H9 (cell line): ENCODE data around the gene VIPR2. TPM values are rescaled to one million over a fixed set of nuclear protein-coding genes. Genes with fewer than 3 reads are reported as not detected.
A peak's percentile ranks its signal among the peaks of the same experiment; 100 is the strongest.

Experiments used
- DNase-seq: peaks from one replicate; pipeline ENCODE4 v3.0.0-alpha.2; 2017
- H2AFZ ChIP-seq: one replicate; pipeline ENCODE4 v1.6.1; 2013; ENCODE audit warnings: mild to moderate bottlenecking, low read length, control low read depth, moderate library complexity
- H2AK5ac ChIP-seq: 2 replicates; pipeline ENCODE4 v1.6.1; 2013; ENCODE audit warnings: low read length, control low read depth, mixed read lengths; ENCODE audit not compliant: insufficient read length
- H2BK120ac ChIP-seq: one replicate; pipeline ENCODE4 v1.6.1; 2013; ENCODE audit warnings: low read depth, mild to moderate bottlenecking, low read length, control low read depth, inconsistent platforms; ENCODE audit not compliant: poor library complexity, severe bottlenecking
- H2BK12ac ChIP-seq: 2 replicates; pipeline ENCODE4 v1.6.1; 2013; ENCODE audit warnings: low read length, control low read depth, mixed read lengths, low read depth; ENCODE audit not compliant: insufficient read length
- H2BK15ac ChIP-seq: 2 replicates; pipeline ENCODE4 v1.6.1; 2013; ENCODE audit warnings: low read depth, low read length, control low read depth
- H2BK20ac ChIP-seq: one replicate; pipeline ENCODE4 v1.6.1; 2013; ENCODE audit warnings: low read depth, mild to moderate bottlenecking, low read length, control low read depth, inconsistent platforms; ENCODE audit not compliant: poor library complexity, severe bottlenecking
- H2BK5ac ChIP-seq: 2 replicates; pipeline ENCODE4 v1.6.1; 2013; ENCODE audit warnings: low read length, control low read depth, mixed read lengths; ENCODE audit not compliant: insufficient read length
- H3K14ac ChIP-seq: 2 replicates; pipeline ENCODE4 v1.6.1; 2013; ENCODE audit warnings: low read length, control low read depth; ENCODE audit not compliant: insufficient read depth
- H3K18ac ChIP-seq: 2 replicates; pipeline ENCODE4 v1.6.1; 2013; ENCODE audit warnings: low read depth, mild to moderate bottlenecking, mixed read lengths, low read length, control low read depth; ENCODE audit not compliant: insufficient read length
- H3K23ac ChIP-seq: 2 replicates; pipeline ENCODE4 v1.6.1; 2013; ENCODE audit warnings: low read length, control low read depth, mixed read lengths, low read depth; ENCODE audit not compliant: insufficient read length
- H3K23me2 ChIP-seq: 2 replicates; pipeline ENCODE4 v1.6.1; 2013; ENCODE audit warnings: low read depth, mild to moderate bottlenecking, mixed read lengths, low read length, control low read depth; ENCODE audit not compliant: insufficient read length, poor library complexity, severe bottlenecking
- H3K27ac ChIP-seq: 2 replicates; pipeline ENCODE4 v1.5.1; 2013; ENCODE audit warnings: low read length, control low read depth, mixed read lengths, low read depth; ENCODE audit not compliant: insufficient read length
- H3K27me3 ChIP-seq: 2 replicates; pipeline ENCODE4 v1.6.1; 2013; ENCODE audit warnings: low read length, control low read depth, inconsistent platforms; ENCODE audit not compliant: insufficient read depth
- H3K4ac ChIP-seq: 2 replicates; pipeline ENCODE4 v1.6.1; 2013; ENCODE audit warnings: low read depth, mild to moderate bottlenecking, control low read depth, inconsistent platforms, low read length, moderate library complexity
- H3K4me1 ChIP-seq: 2 replicates; pipeline ENCODE4 v1.6.1; 2013; ENCODE audit warnings: low read length, control low read depth, inconsistent platforms; ENCODE audit not compliant: insufficient read depth
- H3K4me2 ChIP-seq: 2 replicates; pipeline ENCODE4 v1.6.1; 2013; ENCODE audit warnings: low read length, control low read depth, mixed read lengths; ENCODE audit not compliant: insufficient read length, insufficient read depth
- H3K56ac ChIP-seq: 2 replicates; pipeline ENCODE4 v1.6.1; 2013; ENCODE audit warnings: low read depth, mild to moderate bottlenecking, mixed read lengths, low read length, control low read depth; ENCODE audit not compliant: insufficient read length
- H3K79me1 ChIP-seq: 2 replicates; pipeline ENCODE4 v1.6.1; 2013; ENCODE audit warnings: low read depth, mild to moderate bottlenecking, moderate library complexity, low read length, control low read depth, inconsistent platforms; ENCODE audit not compliant: insufficient read depth, poor library complexity, severe bottlenecking
- H3K79me2 ChIP-seq: 2 replicates; pipeline ENCODE4 v1.6.1; 2013; ENCODE audit warnings: low read length, control low read depth, inconsistent platforms; ENCODE audit not compliant: insufficient read depth
- H3K9ac ChIP-seq: 2 replicates; pipeline ENCODE4 v1.6.1; 2013; ENCODE audit warnings: low read length, control low read depth, mixed read lengths; ENCODE audit not compliant: insufficient read length; ENCODE audit errors: extremely low read depth
- H3K9me3 ChIP-seq: one replicate; pipeline ENCODE4 v1.6.1; 2013; ENCODE audit warnings: low read depth, low read length, inconsistent platforms; ENCODE audit not compliant: control insufficient read depth
- H3T11ph ChIP-seq: one replicate; pipeline ENCODE4 v1.6.1; 2013; ENCODE audit warnings: mild to moderate bottlenecking, low read length, control low read depth, inconsistent platforms
- H4K20me1 ChIP-seq: one replicate; pipeline ENCODE4 v1.6.1; 2013; ENCODE audit not compliant: control insufficient read depth, insufficient read length, insufficient read depth
- H4K5ac ChIP-seq: 2 replicates; pipeline ENCODE4 v1.6.1; 2013; ENCODE audit warnings: low read depth, mild to moderate bottlenecking, mixed read lengths, low read length, control low read depth; ENCODE audit not compliant: insufficient read length
- H4K8ac ChIP-seq: replicated peaks from 2 replicates; pipeline ENCODE4 v1.6.1; 2013; ENCODE audit warnings: low read length, control low read depth, mixed read lengths, low read depth; ENCODE audit not compliant: insufficient read length
- H4K91ac ChIP-seq: 2 replicates; pipeline ENCODE4 v1.6.1; 2013; ENCODE audit warnings: low read depth, mild to moderate bottlenecking, moderate library complexity, mixed read lengths, low read length, control low read depth; ENCODE audit not compliant: insufficient read length
- H3K27ac Mint-ChIP-seq, 3 experiments: 2 replicates in 2 of 3; 3 replicates in 1 of 3; pipeline ENCODE4 v1.8.0; 2020 to 2021; ENCODE audit warnings: mixed read lengths in 3 of 3, mild to moderate bottlenecking in 1 of 3, moderate library complexity in 1 of 3
- H3K27me3 Mint-ChIP-seq: 2 replicates; pipeline ENCODE4 v1.8.0; 2021; ENCODE audit warnings: low read depth, mild to moderate bottlenecking, moderate library complexity, mixed read lengths
- H3K36me3 Mint-ChIP-seq, 3 experiments: 2 replicates in 2 of 3; 3 replicates in 1 of 3; pipeline ENCODE4 v1.8.0; 2020 to 2021; ENCODE audit warnings: low read depth in 3 of 3, mixed read lengths in 3 of 3; ENCODE audit not compliant: insufficient read depth in 1 of 3
- H3K4me1 Mint-ChIP-seq, 2 experiments: 2 replicates each; pipeline ENCODE4 v1.8.0; 2020; ENCODE audit warnings: mixed read lengths in 2 of 2
- H3K4me3 Mint-ChIP-seq, 2 experiments: 2 replicates in 1 of 2; 3 replicates in 1 of 2; pipeline ENCODE4 v1.8.0; 2020 to 2021; ENCODE audit warnings: mild to moderate bottlenecking in 2 of 2, mixed read lengths in 2 of 2, moderate library complexity in 1 of 2
- H3K9me3 Mint-ChIP-seq, 2 experiments: 2 replicates in 1 of 2; 3 replicates in 1 of 2; pipeline ENCODE4 v1.8.0; 2020; ENCODE audit warnings: mild to moderate bottlenecking in 2 of 2, mixed read lengths in 2 of 2, moderate library complexity in 1 of 2
- CTCF ChIP-seq: fragments of 200-600 bp; sonication (generic); conservative IDR thresholded peaks from 3 replicates; pipeline ENCODE4 v1.8.0; 2021; ENCODE audit warnings: antibody characterized with exemption, mild to moderate bottlenecking
- whole genome bisulfite sequencing: extraction: QIAGEN DNeasy Blood & Tissue Kit; methylation state at CpG from one replicate; pipeline ENCODE4 v1.1.7; 2013; ENCODE audit warnings: missing lambda C conversion rate, low lambda C conversion rate, mixed read lengths; ENCODE audit not compliant: insufficient read length; ENCODE audit errors: extremely low coverage; 5-methylcytosine and 5-hydroxymethylcytosine counted together
- total RNA-seq: library from RNA; stranded (reverse); gene quantifications from 2 replicates; pipeline ENCODE4 v1.2.1, GENCODE V29; 2021

VIPR2 gene
- total RNA-seq, 1 experiment from 2014 or later: 1.6 TPM

GRCh38 chr7:159061674-159062212 is 82.9 kb downstream of the VIPR2 start:
- Histone ChIP-seq H4K20me1 (no peaks in the 10 kb centered on the region), H3K56ac (no peak overlapping the region), H2BK120ac (no peak overlapping the region), H4K5ac (no peak overlapping the region), H3K4ac (no peak overlapping the region), H2AK5ac (no peak overlapping the region), H3K23me2 (peaks cover 3% of the 10 kb centered on the region), H2BK12ac (no peak overlapping the region), H3T11ph (no peak overlapping the region), H2BK15ac (no peak overlapping the region), H3K14ac (no peak overlapping the region), H4K8ac (no peak overlapping the region), H4K91ac (no peak overlapping the region), H2BK20ac (no peak overlapping the region), H3K9ac (no peak overlapping the region), H2BK5ac (no peak overlapping the region), H3K23ac (no peak overlapping the region), H3K79me1 (no peaks in the 10 kb centered on the region), H3K4me2 (no peak overlapping the region), H3K27ac (no peak overlapping the region), H2AFZ (no peak overlapping the region), H3K9me3 (no peaks in the 10 kb centered on the region), H3K27me3 (no peaks in the 10 kb centered on the region), H3K18ac (no peak overlapping the region), H3K79me2 (no peaks in the 10 kb centered on the region), H3K4me1 (no peaks in the 10 kb centered on the region; the same call in 1 of the 2 replicates)
- DNase-seq: peak; percentile 72
- Mint-ChIP-seq H3K4me3 (peak overlapping the region in 1 of 2 experiments; percentile 33; a peak in 1 of 5 replicates), H3K9me3 (peaks cover 0 to 3% of the 10 kb centered on the region in 2 experiments; a peak in 2 of 5 replicates), H3K4me1 (peaks cover 0 to 3% of the 10 kb centered on the region in 2 experiments; a peak in 2 of 4 replicates), H3K27me3 (peaks cover 12% of the 10 kb centered on the region), H3K36me3 (peaks cover 0 to 5% (median 2%) of the 10 kb centered on the region in 3 experiments; a peak in 2 of 7 replicates), H3K27ac (no peak overlapping the region)
- WGBS: no CpG with 5 or more reads among the region's 44 CpGs
- TF ChIP-seq CTCF: no peak
